HFFc6 (cell line): ENCODE measurements around the gene CHAMP1. TPM values are rescaled to one million over a fixed set of nuclear protein-coding genes. Genes with fewer than 3 reads are reported as not detected.

ENCODE experiments used
- DNase-seq: peaks from one replicate; pipeline ENCODE4 v3.0.0-alpha.2; 2018
- H3K27ac Mint-ChIP-seq: 2 replicates; pipeline ENCODE4 v1.8.0; 2020; ENCODE audit warnings: mild to moderate bottlenecking, mixed read lengths
- H3K27me3 Mint-ChIP-seq: 2 replicates; pipeline ENCODE4 v1.8.0; 2021; ENCODE audit warnings: mild to moderate bottlenecking, moderate library complexity, mixed read lengths; ENCODE audit not compliant: insufficient read depth
- H3K36me3 Mint-ChIP-seq: 2 replicates; pipeline ENCODE4 v1.8.0; 2021; ENCODE audit warnings: low read depth, mixed read lengths
- H3K4me1 Mint-ChIP-seq: 2 replicates; pipeline ENCODE4 v1.8.0; 2020; ENCODE audit warnings: low read depth, mixed read lengths
- H3K4me3 Mint-ChIP-seq: 2 replicates; pipeline ENCODE4 v1.8.0; 2020; ENCODE audit warnings: mild to moderate bottlenecking, moderate library complexity, mixed read lengths
- H3K9me3 Mint-ChIP-seq: 2 replicates; pipeline ENCODE4 v1.8.0; 2020; ENCODE audit warnings: mild to moderate bottlenecking, mixed read lengths
- long read RNA-seq: library from polyadenylated mRNA; unstranded; transcript quantifications from one replicate; pipeline ENCODE4 v2.0.0, GENCODE V29; 2019
- total RNA-seq, 6 experiments: library from RNA; stranded (reverse); fragmentation: NEBNext Ultra II Directional; extraction: Animal tissue kit (Norgen Biotek cat#: 25700); gene quantifications; 2 replicates in 1 of 6; 3 replicates in 5 of 6; pipeline ENCODE4 v1.2.3, GENCODE V29; 2021
- TF ChIP-seq, protein P1 (sequence below): fragments of 200-600 bp; sonication (generic); IDR thresholded peaks from 2 replicates; pipeline ENCODE4 v1.5.0; 2021; ENCODE audit warnings: antibody characterized with exemption, mild to moderate bottlenecking

CHAMP1 gene, protein sequence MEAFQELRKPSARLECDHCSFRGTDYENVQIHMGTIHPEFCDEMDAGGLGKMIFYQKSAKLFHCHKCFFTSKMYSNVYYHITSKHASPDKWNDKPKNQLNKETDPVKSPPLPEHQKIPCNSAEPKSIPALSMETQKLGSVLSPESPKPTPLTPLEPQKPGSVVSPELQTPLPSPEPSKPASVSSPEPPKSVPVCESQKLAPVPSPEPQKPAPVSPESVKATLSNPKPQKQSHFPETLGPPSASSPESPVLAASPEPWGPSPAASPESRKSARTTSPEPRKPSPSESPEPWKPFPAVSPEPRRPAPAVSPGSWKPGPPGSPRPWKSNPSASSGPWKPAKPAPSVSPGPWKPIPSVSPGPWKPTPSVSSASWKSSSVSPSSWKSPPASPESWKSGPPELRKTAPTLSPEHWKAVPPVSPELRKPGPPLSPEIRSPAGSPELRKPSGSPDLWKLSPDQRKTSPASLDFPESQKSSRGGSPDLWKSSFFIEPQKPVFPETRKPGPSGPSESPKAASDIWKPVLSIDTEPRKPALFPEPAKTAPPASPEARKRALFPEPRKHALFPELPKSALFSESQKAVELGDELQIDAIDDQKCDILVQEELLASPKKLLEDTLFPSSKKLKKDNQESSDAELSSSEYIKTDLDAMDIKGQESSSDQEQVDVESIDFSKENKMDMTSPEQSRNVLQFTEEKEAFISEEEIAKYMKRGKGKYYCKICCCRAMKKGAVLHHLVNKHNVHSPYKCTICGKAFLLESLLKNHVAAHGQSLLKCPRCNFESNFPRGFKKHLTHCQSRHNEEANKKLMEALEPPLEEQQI
- 10 to 100 TPM; 27.7 to 34.2 (median 28.6) TPM for total RNA-seq
- long read RNA-seq, transcript CHAMP1-203 (3 exons, 615 nt), result major isoform, 5 of 8 reads
- long read RNA-seq, partial matches to known transcripts, result 0 of 8 reads
- long read RNA-seq, other reads (novel, unspliced or antisense), result 1 of 8 reads

DNA sequence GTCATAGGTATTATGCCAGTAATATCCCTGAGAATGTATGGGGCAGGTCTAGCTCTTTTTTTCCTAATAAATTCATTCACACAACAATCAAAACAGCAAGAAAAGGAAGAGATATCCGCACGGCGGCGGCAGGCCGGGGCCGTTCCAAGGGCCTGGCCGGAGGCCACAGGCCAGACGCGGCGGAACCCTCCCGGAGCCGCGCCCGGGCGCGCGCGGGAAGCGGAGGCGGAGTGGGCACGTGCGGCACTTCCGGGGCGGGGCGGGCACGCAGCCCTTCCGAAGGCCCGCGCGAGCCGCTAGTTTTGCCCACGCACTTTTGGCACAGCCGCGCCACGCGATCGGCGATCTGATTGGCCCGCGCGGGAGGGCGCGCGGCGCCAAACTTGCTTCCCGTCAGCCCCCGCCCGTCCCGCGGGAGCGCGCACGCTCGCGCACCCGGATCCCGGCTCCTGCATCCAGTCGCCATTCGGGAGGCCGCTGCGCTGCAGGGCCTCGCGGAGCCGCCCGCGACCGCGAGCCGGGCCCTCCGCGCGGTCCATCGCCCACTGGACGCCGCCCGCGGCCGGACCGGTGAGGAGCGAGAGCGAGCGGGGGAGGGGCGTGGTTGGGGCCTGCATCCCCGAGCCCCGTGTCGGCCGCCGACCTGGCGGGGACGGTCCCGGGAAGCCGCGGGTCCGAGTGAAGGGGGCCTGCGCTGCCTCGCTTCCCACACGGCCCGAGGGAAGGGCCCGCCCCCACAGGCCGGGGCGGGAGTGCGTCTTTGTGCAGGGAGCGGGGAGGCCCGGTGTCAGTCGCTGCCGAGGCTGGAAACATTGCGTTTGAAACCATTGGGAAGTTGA, at the start of gene CHAMP1:
TSS of gene CHAMP1 (plus strand) at position 430 of the 839 bp plus-strand sequence. CDS start 9,340 bp downstream, outside the sequence.
- Mint-ChIP-seq H3K36me3 (peaks cover 10% of the 10 kb centered on the region; the same call in 1 of the 2 replicates), H3K9me3 (no peaks in the 10 kb centered on the region), H3K27ac (peak within 1 kb of the TSS; percentile 96), H3K4me3 (peak within 1 kb of the TSS; percentile 92), H3K27me3 (peaks cover 3% of the 10 kb centered on the region; the same call in 1 of the 2 replicates), H3K4me1 (peaks cover 50% of the 10 kb centered on the region)
- TF ChIP-seq, protein P1, sequence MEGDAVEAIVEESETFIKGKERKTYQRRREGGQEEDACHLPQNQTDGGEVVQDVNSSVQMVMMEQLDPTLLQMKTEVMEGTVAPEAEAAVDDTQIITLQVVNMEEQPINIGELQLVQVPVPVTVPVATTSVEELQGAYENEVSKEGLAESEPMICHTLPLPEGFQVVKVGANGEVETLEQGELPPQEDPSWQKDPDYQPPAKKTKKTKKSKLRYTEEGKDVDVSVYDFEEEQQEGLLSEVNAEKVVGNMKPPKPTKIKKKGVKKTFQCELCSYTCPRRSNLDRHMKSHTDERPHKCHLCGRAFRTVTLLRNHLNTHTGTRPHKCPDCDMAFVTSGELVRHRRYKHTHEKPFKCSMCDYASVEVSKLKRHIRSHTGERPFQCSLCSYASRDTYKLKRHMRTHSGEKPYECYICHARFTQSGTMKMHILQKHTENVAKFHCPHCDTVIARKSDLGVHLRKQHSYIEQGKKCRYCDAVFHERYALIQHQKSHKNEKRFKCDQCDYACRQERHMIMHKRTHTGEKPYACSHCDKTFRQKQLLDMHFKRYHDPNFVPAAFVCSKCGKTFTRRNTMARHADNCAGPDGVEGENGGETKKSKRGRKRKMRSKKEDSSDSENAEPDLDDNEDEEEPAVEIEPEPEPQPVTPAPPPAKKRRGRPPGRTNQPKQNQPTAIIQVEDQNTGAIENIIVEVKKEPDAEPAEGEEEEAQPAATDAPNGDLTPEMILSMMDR, result peak; percentile 36
- DNase-seq, result peak; percentile 94

- Mint-ChIP-seq H3K9me3 (no peaks in the 10 kb centered on the region), H3K36me3 (peaks cover 77% of the 10 kb centered on the region), H3K27ac (peak overlapping the region; percentile 79), H3K4me1 (peaks cover 56% of the 10 kb centered on the region), H3K27me3 (no peaks in the 10 kb centered on the region), H3K4me3 (peak overlapping the region; percentile 51)
- TF ChIP-seq, protein P1, result no peak
- DNase-seq, result peak; percentile 79
Measured at GRCh38 chr13:114264886-114265611, 49.3 kb upstream of the CHAMP1 start.

DNA sequence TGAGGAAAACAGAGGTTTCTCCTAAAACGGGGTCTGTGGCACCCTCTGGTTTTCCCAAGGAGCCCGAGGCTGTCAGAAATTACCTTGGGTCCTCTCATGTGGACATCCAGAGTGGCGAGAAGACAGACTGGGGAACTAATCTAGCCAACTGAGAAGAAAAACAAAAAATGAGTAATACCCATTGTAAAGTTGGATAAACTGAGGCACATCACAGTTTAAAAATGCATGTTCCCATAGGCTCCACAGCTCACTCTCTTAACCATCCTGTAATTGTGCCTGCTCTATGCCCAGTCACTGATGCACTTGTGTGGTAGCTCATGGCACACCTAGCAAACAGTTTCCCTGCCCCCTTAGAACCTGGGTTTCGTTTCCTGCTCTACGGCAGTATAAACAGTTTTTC, 48.1 kb upstream of the CHAMP1 start:
- DNase-seq, result no peak
- Mint-ChIP-seq H3K4me3 (peak overlapping the region; percentile 30; the same call in 1 of the 2 replicates), H3K9me3 (no peaks in the 10 kb centered on the region), H3K27me3 (no peaks in the 10 kb centered on the region), H3K27ac (peak overlapping the region; percentile 79), H3K36me3 (peaks cover 71% of the 10 kb centered on the region), H3K4me1 (peaks cover 59% of the 10 kb centered on the region)
- TF ChIP-seq, protein P1, result no peak

GRCh38 chr13:114268344-114269280, 45.7 kb upstream of the CHAMP1 start:
- Mint-ChIP-seq H3K4me3 (no peak overlapping the region), H3K36me3 (peaks cover 69% of the 10 kb centered on the region), H3K4me1 (peaks cover 49% of the 10 kb centered on the region), H3K9me3 (no peaks in the 10 kb centered on the region), H3K27ac (no peak overlapping the region), H3K27me3 (no peaks in the 10 kb centered on the region)
- no peak for DNase-seq
- TF ChIP-seq, protein P1, result no peak
